Mesodermal cell (in vitro differentiated cells): ENCODE measurements around the gene PIK3R3.

ENCODE experiments used
- H3K27ac ChIP-seq: 2 replicates; pipeline ENCODE4 v1.7.0; 2013; ENCODE audit warnings: mild to moderate bottlenecking, low read depth, low read length, moderate library complexity; ENCODE audit not compliant: severe bottlenecking
- H3K36me3 ChIP-seq: 2 replicates; pipeline ENCODE4 v1.7.1; 2013; ENCODE audit warnings: mild to moderate bottlenecking, low read length, moderate library complexity; ENCODE audit not compliant: control insufficient read depth, insufficient read depth
- H3K4me1 ChIP-seq: one replicate; pipeline ENCODE4 v1.7.1; 2013; ENCODE audit warnings: mild to moderate bottlenecking, low read length; ENCODE audit not compliant: insufficient read depth, control insufficient read depth, poor library complexity, severe bottlenecking
- H3K4me3 ChIP-seq: 2 replicates; pipeline ENCODE4 v1.7.0; 2013; ENCODE audit warnings: low read length, control low read depth, mild to moderate bottlenecking; ENCODE audit not compliant: insufficient read depth, poor library complexity, severe bottlenecking; ENCODE audit errors: extremely low read depth
- H3K9me3 ChIP-seq: 2 replicates; pipeline ENCODE4 v1.7.1; 2013; ENCODE audit warnings: mild to moderate bottlenecking, low read length, moderate library complexity; ENCODE audit not compliant: control insufficient read depth
- WGBS, 2 experiments: methylation state at CpG; one replicate each; pipeline ENCODE4 v1.1.5; 2013; ENCODE audit warnings: missing lambda C conversion rate in 2 of 2; ENCODE audit not compliant: insufficient coverage in 2 of 2; 5-methylcytosine and 5-hydroxymethylcytosine counted together

PIK3R3 gene

GRCh38 chr1:46083579-46083978, 48.9 kb downstream of the PIK3R3 start:
- Histone ChIP-seq H3K27ac (no peak overlapping the region), H3K4me1 (no peaks in the 10 kb centered on the region), H3K9me3 (no peaks in the 10 kb centered on the region), H3K4me3 (no peak overlapping the region), H3K36me3 (peaks cover 4% of the 10 kb centered on the region)

- Histone ChIP-seq H3K36me3 (peaks cover 7% of the 10 kb centered on the region), H3K4me3 (no peak overlapping the region), H3K4me1 (no peaks in the 10 kb centered on the region), H3K9me3 (no peaks in the 10 kb centered on the region), H3K27ac (no peak overlapping the region)
- no CpG with 5 or more reads among the region's 1 CpG for WGBS, 2 experiments
These were observed 50.8 kb downstream of the PIK3R3 start for GRCh38 chr1:46081619-46082018.

- H3K27ac ChIP-seq, result no peak overlapping the region
- no peaks in the 10 kb centered on the region for H3K4me1 ChIP-seq
- peaks cover 10% of the 10 kb centered on the region for H3K36me3 ChIP-seq
- H3K9me3 ChIP-seq, result no peaks in the 10 kb centered on the region
- H3K4me3 ChIP-seq, result no peak overlapping the region
- WGBS, 2 experiments, result 88 to 97% methylated on average over 5 to 6 of the region's 7 CpGs
These were observed 51.2 kb downstream of the PIK3R3 start for GRCh38 chr1:46081206-46081605.

GRCh38 chr1:46080257-46080656, 52.2 kb downstream of the PIK3R3 start:
- WGBS, 2 experiments, result 60 to 80% methylated on average over 1 to 3 of the region's 3 CpGs
- peaks cover 19% of the 10 kb centered on the region for H3K36me3 ChIP-seq

GRCh38 chr1:46077644-46078043, 54.8 kb downstream of the PIK3R3 start:
- WGBS, 2 experiments, result 90 to 92% methylated on average over 2 of the region's 4 CpGs
- H3K4me1 ChIP-seq, result no peaks in the 10 kb centered on the region
- no peak overlapping the region for H3K4me3 ChIP-seq
- no peaks in the 10 kb centered on the region for H3K9me3 ChIP-seq
- H3K27ac ChIP-seq, result no peak overlapping the region
- peaks cover 37% of the 10 kb centered on the region for H3K36me3 ChIP-seq

More at GRCh38 chr1:46080257-46080656, 52.2 kb downstream of the PIK3R3 start:
- no peaks in the 10 kb centered on the region for H3K4me1 ChIP-seq
- H3K9me3 ChIP-seq, result no peaks in the 10 kb centered on the region
- H3K27ac ChIP-seq, result no peak overlapping the region
- H3K4me3 ChIP-seq, result no peak overlapping the region

- Histone ChIP-seq H3K4me1 (no peaks in the 10 kb centered on the region), H3K27ac (no peak overlapping the region), H3K4me3 (no peak overlapping the region), H3K9me3 (no peaks in the 10 kb centered on the region), H3K36me3 (peaks cover 42% of the 10 kb centered on the region)
- 90 to 100% methylated on average over 1 to 2 of the region's 2 CpGs for WGBS, 2 experiments
These were observed 56.1 kb downstream of the PIK3R3 start for GRCh38 chr1:46076343-46076742.

- Histone ChIP-seq H3K36me3 (peaks cover 58% of the 10 kb centered on the region), H3K4me1 (no peaks in the 10 kb centered on the region), H3K9me3 (no peaks in the 10 kb centered on the region), H3K4me3 (no peak overlapping the region), H3K27ac (no peak overlapping the region)
- 89% methylated on average over 1 of the region's 1 CpG; no CpG with 5 or more reads in 1 of the 2 experiments for WGBS, 2 experiments
These were observed 59.5 kb downstream of the PIK3R3 start for GRCh38 chr1:46072975-46073374.

GRCh38 chr1:46070164-46070814, 62.1 kb downstream of the PIK3R3 start:
- Histone ChIP-seq H3K9me3 (no peaks in the 10 kb centered on the region), H3K27ac (no peak overlapping the region), H3K4me1 (no peaks in the 10 kb centered on the region), H3K36me3 (peaks cover 52% of the 10 kb centered on the region), H3K4me3 (no peak overlapping the region)
- 90 to 97% methylated on average over 5 to 6 of the region's 6 CpGs for WGBS, 2 experiments

GRCh38 chr1:46068525-46068924, 63.9 kb downstream of the PIK3R3 start:
- WGBS, 2 experiments, result 91 to 92% methylated on average over 3 of the region's 3 CpGs
- Histone ChIP-seq H3K4me1 (no peaks in the 10 kb centered on the region), H3K27ac (no peak overlapping the region), H3K9me3 (no peaks in the 10 kb centered on the region), H3K4me3 (no peak overlapping the region), H3K36me3 (peaks cover 41% of the 10 kb centered on the region)

GRCh38 chr1:46067652-46068051, 64.8 kb downstream of the PIK3R3 start:
- H3K4me3 ChIP-seq, result no peak overlapping the region
- no peaks in the 10 kb centered on the region for H3K9me3 ChIP-seq
- no peak overlapping the region for H3K27ac ChIP-seq
- H3K4me1 ChIP-seq, result no peaks in the 10 kb centered on the region
- peaks cover 38% of the 10 kb centered on the region for H3K36me3 ChIP-seq
- WGBS, 2 experiments, result no CpG with 5 or more reads among the region's 1 CpG

GRCh38 chr1:46065405-46065804, 67.0 kb downstream of the PIK3R3 start:
- no peaks in the 10 kb centered on the region for H3K4me1 ChIP-seq
- H3K9me3 ChIP-seq, result no peaks in the 10 kb centered on the region
- no peak overlapping the region for H3K27ac ChIP-seq
- no peak overlapping the region for H3K4me3 ChIP-seq
- H3K36me3 ChIP-seq, result peaks cover 40% of the 10 kb centered on the region
